Panc1 (cell line): ENCODE results near the gene SAMD11. TPM values are rescaled to one million over a fixed set of nuclear protein-coding genes. Genes with fewer than 3 reads are reported as not detected.

Source experiments
- ATAC-seq: fragments of 200-7000 bp; cut with Tn5 transposase; 2 replicates; pipeline ENCODE4 v1.9.1; 2020; ENCODE audit warnings: mild to moderate bottlenecking, moderate library complexity
- BruUV-seq: library from RNA; stranded (reverse); fragments of 400-500 nt; replicated peaks from 2 replicates; lab custom pipeline; 2021; lab: Mats Ljungman, UMichigan
- CTCF ChIA-PET: fragments of 300-600 bp; sonication (Branson Sonifier 250); formaldehyde crosslinking; loops from one replicate; lab custom pipeline; 2022; ENCODE audit warnings: antibody characterized with exemption; lab: Charles Lee
- POLR2A ChIA-PET: fragments of 300-600 bp; sonication (Branson Sonifier 250); formaldehyde crosslinking; loops from one replicate; lab custom pipeline; 2022; ENCODE audit warnings: antibody characterized with exemption; lab: Charles Lee
- DNase-seq: peaks from one replicate; pipeline ENCODE4 v3.0.0-alpha.2; 2010; ENCODE audit warnings: low read depth, low spot score
- H3K27ac ChIP-seq: 2 replicates; pipeline ENCODE4 v1.5.1; 2011; ENCODE audit warnings: mild to moderate bottlenecking, low read length, inconsistent platforms
- H3K27me3 ChIP-seq: fragments of 200-500 bp; sonication (Bioruptor generic); 2 replicates; pipeline ENCODE4 v1.6.0; 2014; ENCODE audit warnings: low read length, inconsistent platforms; ENCODE audit not compliant: control insufficient read depth, insufficient read depth
- H3K36me3 ChIP-seq: fragments of 200-500 bp; sonication (Bioruptor generic); 2 replicates; pipeline ENCODE4 v1.5.1; 2014; ENCODE audit warnings: inconsistent platforms, mild to moderate bottlenecking, low read length, moderate library complexity; ENCODE audit not compliant: control insufficient read depth, insufficient read depth
- H3K4me1 ChIP-seq: 2 replicates; pipeline ENCODE4 v1.5.1; 2011; ENCODE audit warnings: inconsistent platforms, mild to moderate bottlenecking, low read length, moderate library complexity; ENCODE audit not compliant: control insufficient read depth, insufficient read depth
- H3K4me3 ChIP-seq, 2 experiments: 2 replicates each; pipeline ENCODE4 v1.5.1; 2011 to 2012; ENCODE audit warnings: low read depth in 2 of 2, low read length in 2 of 2, mild to moderate bottlenecking in 2 of 2, inconsistent platforms in 1 of 2, moderate library complexity in 1 of 2
- H3K9me3 ChIP-seq: fragments of 200-500 bp; sonication (Bioruptor generic); 2 replicates; pipeline ENCODE4 v1.5.1; 2014; ENCODE audit warnings: low read depth, mild to moderate bottlenecking, inconsistent platforms, low read length, moderate library complexity; ENCODE audit not compliant: control insufficient read depth, insufficient read depth
- POLR2AphosphoS5 ChIP-seq: IDR thresholded peaks from 2 replicates; pipeline ENCODE4 v1.6.1; 2012; ENCODE audit warnings: mild to moderate bottlenecking, low read depth, low read length, moderate library complexity
- REST ChIP-seq, 2 experiments: IDR thresholded peaks; 2 replicates each; pipeline ENCODE4 v1.6.1; 2011 to 2012; ENCODE audit warnings: low read depth in 2 of 2, control low read depth in 1 of 2, low read length in 1 of 2, mild to moderate bottlenecking in 1 of 2, moderate library complexity in 1 of 2; ENCODE audit not compliant: insufficient read depth in 1 of 2
- SIN3A ChIP-seq: IDR thresholded peaks from 2 replicates; pipeline ENCODE4 v1.6.1; 2012; ENCODE audit warnings: low read depth, mild to moderate bottlenecking, low read length, moderate library complexity, borderline replicate concordance; ENCODE audit not compliant: insufficient read depth
- TCF7L2 ChIP-seq: IDR thresholded peaks from 2 replicates; pipeline ENCODE4 v1.6.1; 2011; ENCODE audit warnings: mild to moderate bottlenecking, low read depth, low read length, inconsistent platforms
- in situ Hi-C: cut with HindIII; loops from 2 replicates; pipeline ENCODE4 v1.10.0; 2016; ENCODE audit warnings: low sequenced_read_pairs, low pct_unique_long_range_greater_than_20kb
- intact Hi-C: fragments of 100-400 bp; cut with micrococcal nuclease; formaldehyde crosslinking; loops from one replicate; pipeline ENCODE4 v1.10.0; 2022; ENCODE audit not compliant: unreplicated experiment
- total RNA-seq: library from RNA; stranded (reverse); gene quantifications from one replicate; pipeline ENCODE4 v1.2.1, GENCODE V29; 2021; ENCODE audit not compliant: unreplicated experiment
- TF ChIP-seq, protein P1 (sequence below): fragments of 450-650 bp; IDR thresholded peaks from 2 replicates; pipeline ENCODE4 v1.5.1; 2017; ENCODE audit warnings: mild to moderate bottlenecking

SAMD11 gene
- total RNA-seq, 1 experiment from 2014 or later, result 51.8 TPM

DNA sequence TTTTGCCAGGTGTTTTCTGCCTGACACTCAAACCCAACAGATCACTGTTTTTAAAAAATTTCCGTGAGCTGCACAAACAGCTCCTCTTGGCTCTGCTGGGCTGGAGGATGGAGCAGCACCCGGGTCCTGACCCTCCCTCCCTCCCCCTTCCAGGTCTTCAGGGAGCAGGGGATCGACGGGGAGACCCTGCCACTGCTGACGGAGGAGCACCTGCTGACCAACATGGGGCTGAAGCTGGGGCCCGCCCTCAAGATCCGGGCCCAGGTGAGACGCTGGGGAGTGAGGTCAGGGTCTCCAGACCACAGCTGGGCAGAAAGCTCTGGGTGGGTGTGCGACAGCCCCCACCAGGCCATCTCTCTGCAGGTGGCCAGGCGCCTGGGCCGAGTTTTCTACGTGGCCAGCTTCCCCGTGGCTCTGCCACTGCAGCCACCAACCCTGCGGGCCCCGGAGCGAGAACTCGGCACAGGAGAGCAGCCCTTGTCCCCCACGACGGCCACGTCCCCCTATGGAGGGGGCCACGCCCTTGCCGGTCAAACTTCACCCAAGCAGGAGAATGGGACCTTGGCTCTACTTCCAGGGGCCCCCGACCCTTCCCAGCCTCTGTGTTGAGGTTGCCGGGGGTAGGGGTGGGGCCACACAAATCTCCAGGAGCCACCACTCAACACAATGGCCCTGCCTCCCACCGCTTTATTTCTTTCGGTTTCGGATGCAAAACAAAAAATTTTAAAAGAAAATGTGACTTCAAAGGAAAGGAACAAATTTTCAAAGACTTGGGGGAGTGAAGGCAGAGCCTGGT lies 20.0 kb downstream of the SAMD11 start:
- ATAC-seq, result no peak

More for the DNA sequence above, 20.0 kb downstream of the SAMD11 start:
- intact Hi-C loops, result loop anchor here (5.0 kb wide), 1 partner anchor 36 kb away; no protein-coding TSS in a partner anchor
- Histone ChIP-seq H3K36me3 (no peaks in the 10 kb centered on the region), H3K4me3 (peak overlapping the region in 1 of 2 experiments; percentile 57; a peak in 2 of 4 replicates), H3K4me1 (peaks cover 52% of the 10 kb centered on the region), H3K27ac (peak overlapping the region; percentile 87), H3K27me3 (no peaks in the 10 kb centered on the region), H3K9me3 (no peaks in the 10 kb centered on the region)
- POLR2A ChIA-PET, result interaction anchor here (0.6 kb wide), 1 partner anchor 11 kb away, joined by 4 read pairs; no protein-coding TSS in a partner anchor
- DNase-seq, result no peak
- BruUV-seq, result TSS peak; percentile 89
- in situ Hi-C loops, result no loop called here
- TF ChIP-seq REST (IDR thresholded peaks at IDR 0.05; ENCODE audit: insufficient read depth in 1 of 2, low read depth in 2 of 2, low read length in 1 of 2) (no peak), POLR2AphosphoS5 (no peak; the same call in 1 of the 2 replicates), SIN3A (0 out of 2 replicates have a peak, but pooled peaks have one; percentile 19), TCF7L2 (peak; percentile 69; the same call in 1 of the 2 replicates)
- TF ChIP-seq, protein P1, sequence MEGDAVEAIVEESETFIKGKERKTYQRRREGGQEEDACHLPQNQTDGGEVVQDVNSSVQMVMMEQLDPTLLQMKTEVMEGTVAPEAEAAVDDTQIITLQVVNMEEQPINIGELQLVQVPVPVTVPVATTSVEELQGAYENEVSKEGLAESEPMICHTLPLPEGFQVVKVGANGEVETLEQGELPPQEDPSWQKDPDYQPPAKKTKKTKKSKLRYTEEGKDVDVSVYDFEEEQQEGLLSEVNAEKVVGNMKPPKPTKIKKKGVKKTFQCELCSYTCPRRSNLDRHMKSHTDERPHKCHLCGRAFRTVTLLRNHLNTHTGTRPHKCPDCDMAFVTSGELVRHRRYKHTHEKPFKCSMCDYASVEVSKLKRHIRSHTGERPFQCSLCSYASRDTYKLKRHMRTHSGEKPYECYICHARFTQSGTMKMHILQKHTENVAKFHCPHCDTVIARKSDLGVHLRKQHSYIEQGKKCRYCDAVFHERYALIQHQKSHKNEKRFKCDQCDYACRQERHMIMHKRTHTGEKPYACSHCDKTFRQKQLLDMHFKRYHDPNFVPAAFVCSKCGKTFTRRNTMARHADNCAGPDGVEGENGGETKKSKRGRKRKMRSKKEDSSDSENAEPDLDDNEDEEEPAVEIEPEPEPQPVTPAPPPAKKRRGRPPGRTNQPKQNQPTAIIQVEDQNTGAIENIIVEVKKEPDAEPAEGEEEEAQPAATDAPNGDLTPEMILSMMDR, result no peak
- CTCF ChIA-PET, result interaction anchor here (0.6 kb wide), 1 partner anchor 288 kb away, joined by 3 read pairs; no protein-coding TSS in a partner anchor
